DND-41 (cell line): ENCODE measurements around the gene SLC30A9.

ENCODE experiments used
- EZH2 ChIP-seq: IDR thresholded peaks from 3 replicates; pipeline ENCODE4 v1.6.1; 2012; ENCODE audit warnings: borderline replicate concordance, low read depth, mild to moderate bottlenecking, moderate library complexity, low read length, inconsistent platforms; ENCODE audit not compliant: severe bottlenecking
- TF ChIP-seq, protein P1 (sequence below): IDR thresholded peaks from 2 replicates; pipeline ENCODE4 v1.5.1; 2012; ENCODE audit warnings: borderline replicate concordance, low read length, moderate library complexity, mild to moderate bottlenecking; ENCODE audit not compliant: poor library complexity, severe bottlenecking; ENCODE audit errors: extremely low read depth

DNA sequence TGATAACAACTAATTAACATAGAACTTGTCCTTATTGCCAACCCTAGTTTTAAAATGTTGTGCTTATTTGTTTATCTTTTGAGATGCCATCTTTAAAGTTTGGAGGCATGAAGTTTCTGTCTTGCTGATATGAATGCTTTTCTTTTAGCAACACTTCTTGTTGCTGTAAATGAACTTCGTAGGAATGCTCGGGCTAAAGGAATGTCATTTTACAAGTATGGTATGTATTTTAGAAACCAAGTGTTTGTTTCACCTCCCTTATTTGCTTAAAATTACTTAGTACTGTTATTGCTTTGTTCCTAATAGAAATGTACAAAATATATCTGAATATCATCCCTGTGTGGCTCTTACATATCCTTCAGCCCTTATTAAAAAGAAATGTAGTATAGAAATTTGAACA, 76.1 kb downstream of the SLC30A9 start:
- TF ChIP-seq EZH2 = no peak
- TF ChIP-seq, protein P1, sequence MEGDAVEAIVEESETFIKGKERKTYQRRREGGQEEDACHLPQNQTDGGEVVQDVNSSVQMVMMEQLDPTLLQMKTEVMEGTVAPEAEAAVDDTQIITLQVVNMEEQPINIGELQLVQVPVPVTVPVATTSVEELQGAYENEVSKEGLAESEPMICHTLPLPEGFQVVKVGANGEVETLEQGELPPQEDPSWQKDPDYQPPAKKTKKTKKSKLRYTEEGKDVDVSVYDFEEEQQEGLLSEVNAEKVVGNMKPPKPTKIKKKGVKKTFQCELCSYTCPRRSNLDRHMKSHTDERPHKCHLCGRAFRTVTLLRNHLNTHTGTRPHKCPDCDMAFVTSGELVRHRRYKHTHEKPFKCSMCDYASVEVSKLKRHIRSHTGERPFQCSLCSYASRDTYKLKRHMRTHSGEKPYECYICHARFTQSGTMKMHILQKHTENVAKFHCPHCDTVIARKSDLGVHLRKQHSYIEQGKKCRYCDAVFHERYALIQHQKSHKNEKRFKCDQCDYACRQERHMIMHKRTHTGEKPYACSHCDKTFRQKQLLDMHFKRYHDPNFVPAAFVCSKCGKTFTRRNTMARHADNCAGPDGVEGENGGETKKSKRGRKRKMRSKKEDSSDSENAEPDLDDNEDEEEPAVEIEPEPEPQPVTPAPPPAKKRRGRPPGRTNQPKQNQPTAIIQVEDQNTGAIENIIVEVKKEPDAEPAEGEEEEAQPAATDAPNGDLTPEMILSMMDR = no peak
